ENCODE data around the gene ERI3.

The ERI3 gene

GRCh38 chr1:44348061-44348485 lies 7.0 kb downstream of the ERI3 start:
- peak; percentile 76 for DNase-seq (ENCODE audit: low spot score)

- DNase-seq (ENCODE audit: low spot score): peak; percentile 28
Measured at GRCh38 chr1:44347280-44347679, 7.8 kb downstream of the ERI3 start.

GRCh38 chr1:44346878-44347277 lies 8.2 kb downstream of the ERI3 start:
- DNase-seq (ENCODE audit: low spot score): peak; percentile 32

- peak; percentile 83 for DNase-seq (ENCODE audit: low spot score)
Measured at GRCh38 chr1:44346184-44346583, 8.9 kb downstream of the ERI3 start.

GRCh38 chr1:44345187-44345775 lies 9.8 kb downstream of the ERI3 start:
- DNase-seq (ENCODE audit: low spot score): no peak

- DNase-seq (ENCODE audit: low spot score): no peak
Measured at GRCh38 chr1:44339731-44340130, 15.3 kb downstream of the ERI3 start.

GRCh38 chr1:44338136-44338535 lies 16.9 kb downstream of the ERI3 start:
- DNase-seq (ENCODE audit: low spot score): no peak

GRCh38 chr1:44336668-44337067 lies 18.4 kb downstream of the ERI3 start:
- DNase-seq (ENCODE audit: low spot score): no peak

GRCh38 chr1:44334968-44335367 lies 20.1 kb downstream of the ERI3 start:
- DNase-seq (ENCODE audit: low spot score): no peak

DNA sequence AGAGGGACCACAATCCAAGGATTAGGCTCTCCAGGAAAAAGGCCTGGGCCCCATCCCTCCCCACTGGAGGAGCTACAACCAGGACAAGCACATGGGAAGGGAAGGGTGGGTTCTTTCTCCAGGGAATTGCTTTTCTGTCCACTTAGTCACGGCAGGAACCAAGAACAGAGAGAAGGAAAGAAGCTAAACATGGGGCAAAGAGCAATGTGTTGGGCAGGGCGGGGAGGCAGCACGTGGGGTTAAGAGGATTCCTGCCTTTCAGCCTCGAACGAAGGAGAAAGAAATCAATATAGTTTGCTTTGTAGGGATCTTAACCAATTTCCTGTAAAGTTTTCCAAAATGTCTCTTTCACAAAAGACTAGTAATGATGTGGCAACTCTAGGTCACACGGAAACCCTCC lies 21.7 kb downstream of the ERI3 start:
- DNase-seq (ENCODE audit: low spot score): no peak

DNA sequence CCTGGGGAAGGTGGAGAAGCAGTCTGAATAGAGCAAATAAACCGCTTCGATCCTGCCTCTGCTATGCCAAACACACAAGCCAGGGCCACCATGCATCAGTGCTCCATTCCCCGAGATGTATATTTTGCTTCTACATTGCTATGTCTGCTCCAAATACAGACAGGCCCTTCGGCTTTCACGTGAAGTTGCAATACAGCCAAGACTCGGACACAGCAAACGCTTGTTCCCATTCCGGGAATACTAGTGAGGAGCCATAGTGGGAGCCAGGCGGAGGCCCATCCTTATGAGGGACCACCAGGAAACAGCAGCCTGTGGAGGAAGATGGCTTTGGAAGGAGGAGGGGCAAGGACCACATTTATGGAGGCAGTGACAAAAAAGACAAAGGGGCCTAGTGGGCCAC lies 22.6 kb downstream of the ERI3 start:
- DNase-seq (ENCODE audit: low spot score): peak; percentile 41

DNA sequence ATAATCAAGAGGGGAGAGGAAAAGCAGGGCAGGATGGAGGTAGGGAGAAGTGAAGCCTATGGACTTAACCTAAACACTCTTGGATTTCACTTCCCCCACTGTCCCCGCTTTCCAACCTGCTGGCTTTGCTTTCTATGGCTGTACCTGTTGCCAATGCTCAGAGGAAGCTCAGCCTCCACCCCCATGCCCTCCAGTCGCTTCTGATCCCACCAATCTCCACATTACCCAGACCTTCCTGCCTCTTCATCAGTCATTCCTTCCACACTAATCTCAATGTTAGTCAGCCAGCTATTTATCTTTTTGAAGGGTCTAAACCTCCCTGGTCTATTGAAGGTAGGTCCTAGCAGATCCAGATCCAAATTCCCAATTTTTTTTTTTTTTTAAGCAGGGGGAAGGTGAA lies 24.1 kb downstream of the ERI3 start:
- no peak for DNase-seq (ENCODE audit: low spot score)

DNA sequence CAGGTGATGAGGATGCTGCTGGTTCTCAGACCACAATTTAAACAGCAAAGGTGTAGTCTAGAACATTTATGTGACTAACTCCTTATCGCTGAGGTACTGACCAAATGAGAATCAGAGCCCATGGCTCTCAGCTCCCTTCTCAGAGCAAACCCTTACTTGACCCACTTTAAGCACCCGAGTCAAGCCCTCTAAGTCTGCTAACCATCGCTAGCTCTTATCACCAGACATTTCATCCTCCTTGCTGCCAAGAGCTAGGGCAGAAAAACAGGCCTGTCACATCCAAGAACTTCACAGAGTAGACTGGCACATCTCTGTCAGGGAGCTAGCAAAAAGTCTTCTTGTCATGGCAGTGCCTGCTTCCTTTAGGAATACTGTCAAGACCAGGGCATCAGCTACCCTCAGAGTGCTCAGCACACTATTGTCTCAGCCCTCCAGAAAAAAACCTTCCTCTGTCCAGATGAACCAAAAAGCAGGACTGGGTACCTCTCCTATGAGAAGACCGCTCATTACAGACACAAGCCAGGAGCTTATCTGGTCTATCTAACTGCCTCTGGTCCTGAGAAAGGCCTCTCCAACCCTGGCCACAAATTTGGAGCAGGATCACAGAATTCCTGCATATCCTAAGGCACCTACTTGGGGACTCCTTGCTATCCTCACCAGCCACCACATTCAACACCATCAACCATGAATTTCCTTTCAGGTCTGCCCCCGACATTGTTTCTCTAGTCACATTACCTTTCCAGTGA lies 26.2 kb downstream of the ERI3 start:
- no peak for DNase-seq (ENCODE audit: low spot score)

- peak; percentile 11 for DNase-seq (ENCODE audit: low spot score)
Measured at GRCh38 chr1:44327679-44328491, 27.2 kb downstream of the ERI3 start.

DNA sequence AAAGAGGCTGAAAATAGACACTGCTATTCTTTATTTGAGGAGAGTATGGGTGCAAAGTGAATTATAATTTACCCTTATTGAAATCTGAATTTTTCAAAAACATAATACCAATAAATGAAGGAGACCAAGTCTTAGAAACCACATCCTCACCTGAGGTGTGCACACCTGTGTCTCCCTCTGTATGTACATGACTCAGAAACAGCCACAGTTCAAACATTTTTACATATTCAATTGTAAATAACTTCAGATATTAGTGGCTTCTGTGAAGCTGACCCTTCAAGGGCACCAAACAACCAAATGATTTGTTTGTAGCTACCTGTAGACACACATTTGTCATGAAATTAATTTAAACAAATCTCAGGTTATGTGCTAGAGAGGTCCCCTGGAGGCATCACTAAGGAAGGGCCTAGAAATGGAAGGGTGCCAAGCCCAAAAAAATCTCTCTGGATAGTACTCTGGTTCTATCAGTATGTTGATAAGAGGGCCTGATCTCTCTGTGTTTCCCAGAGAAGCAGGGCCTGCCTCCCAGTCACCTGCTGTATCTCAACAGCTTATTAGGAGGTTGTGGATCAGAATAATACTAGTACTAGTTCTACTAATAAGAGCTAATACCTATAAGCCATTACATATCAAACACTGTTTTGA lies 28.1 kb downstream of the ERI3 start:
- DNase-seq (ENCODE audit: low spot score): no peak

DNA sequence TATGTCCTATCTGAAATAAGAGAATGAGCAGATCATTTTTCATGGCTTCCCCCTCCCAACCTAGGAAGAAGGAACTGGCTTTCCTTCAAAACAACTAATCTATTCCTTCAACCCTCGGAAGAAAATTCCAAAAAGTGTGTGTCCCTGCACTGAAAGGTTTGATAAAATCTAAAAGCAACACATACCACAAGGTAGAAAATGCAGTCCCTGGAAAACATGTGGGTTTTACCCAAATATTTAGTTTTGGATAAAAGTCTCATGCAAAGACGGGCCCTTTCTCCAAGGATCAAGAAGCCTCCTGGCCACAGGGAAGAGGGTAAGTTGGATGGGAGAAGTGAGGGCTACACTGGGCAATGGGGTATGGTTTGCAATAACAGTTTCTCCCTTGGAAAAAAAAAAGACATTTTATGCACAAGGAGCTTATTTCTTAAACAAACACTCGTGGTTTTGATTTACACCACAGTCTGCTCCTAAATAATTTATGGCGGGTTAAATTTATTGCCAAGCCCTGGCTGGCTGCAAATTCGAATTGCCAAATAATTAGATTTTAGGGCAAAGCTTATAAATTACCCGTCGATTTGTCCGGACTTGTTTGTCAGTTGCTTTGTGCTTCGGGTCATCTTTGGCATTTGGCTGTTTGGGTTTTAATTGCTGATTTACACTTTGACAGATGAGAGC lies 28.9 kb downstream of the ERI3 start:
- no peak for DNase-seq (ENCODE audit: low spot score)

DNA sequence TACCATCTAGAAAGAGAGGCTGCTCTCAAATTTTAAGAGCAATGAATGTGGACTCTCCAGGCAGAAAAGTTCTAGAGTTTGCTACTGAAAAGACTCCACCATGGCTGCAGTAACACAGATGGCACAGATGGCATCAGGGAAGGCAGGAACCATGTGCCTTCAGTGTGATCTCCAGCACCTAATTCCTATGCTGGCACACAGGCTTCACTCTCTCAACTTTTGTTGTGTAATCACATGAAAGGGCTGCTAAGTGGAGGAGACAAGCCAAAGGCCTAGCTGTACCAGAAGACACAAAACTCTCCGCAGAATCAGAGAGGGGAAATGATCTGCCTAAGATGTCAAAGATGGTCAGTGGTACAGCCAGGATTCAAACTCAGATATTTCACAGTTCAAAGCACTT lies 31.1 kb downstream of the ERI3 start:
- DNase-seq (ENCODE audit: low spot score): no peak

GRCh38 chr1:44322367-44322766 lies 32.7 kb downstream of the ERI3 start:
- DNase-seq (ENCODE audit: low spot score): no peak

DNA sequence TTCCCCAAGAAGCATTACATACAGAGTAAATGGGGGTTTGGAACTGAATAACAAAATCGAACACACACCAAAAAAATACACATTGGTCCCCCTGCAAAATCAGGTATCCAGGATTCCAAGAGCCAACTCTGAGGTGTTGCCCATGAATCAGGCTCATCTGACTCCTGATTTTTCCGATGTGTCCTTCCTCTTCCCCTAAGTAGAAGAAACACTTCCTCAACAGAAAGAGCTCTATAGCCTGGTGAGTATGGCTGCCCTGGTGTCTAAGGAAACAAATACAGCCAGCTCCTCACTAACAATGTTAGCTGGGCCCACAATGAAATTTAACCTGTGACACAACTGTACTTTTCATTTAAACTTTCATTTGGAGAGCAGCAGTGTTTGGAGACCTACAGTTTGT lies 33.6 kb downstream of the ERI3 start:
- no peak for DNase-seq (ENCODE audit: low spot score)

DNA sequence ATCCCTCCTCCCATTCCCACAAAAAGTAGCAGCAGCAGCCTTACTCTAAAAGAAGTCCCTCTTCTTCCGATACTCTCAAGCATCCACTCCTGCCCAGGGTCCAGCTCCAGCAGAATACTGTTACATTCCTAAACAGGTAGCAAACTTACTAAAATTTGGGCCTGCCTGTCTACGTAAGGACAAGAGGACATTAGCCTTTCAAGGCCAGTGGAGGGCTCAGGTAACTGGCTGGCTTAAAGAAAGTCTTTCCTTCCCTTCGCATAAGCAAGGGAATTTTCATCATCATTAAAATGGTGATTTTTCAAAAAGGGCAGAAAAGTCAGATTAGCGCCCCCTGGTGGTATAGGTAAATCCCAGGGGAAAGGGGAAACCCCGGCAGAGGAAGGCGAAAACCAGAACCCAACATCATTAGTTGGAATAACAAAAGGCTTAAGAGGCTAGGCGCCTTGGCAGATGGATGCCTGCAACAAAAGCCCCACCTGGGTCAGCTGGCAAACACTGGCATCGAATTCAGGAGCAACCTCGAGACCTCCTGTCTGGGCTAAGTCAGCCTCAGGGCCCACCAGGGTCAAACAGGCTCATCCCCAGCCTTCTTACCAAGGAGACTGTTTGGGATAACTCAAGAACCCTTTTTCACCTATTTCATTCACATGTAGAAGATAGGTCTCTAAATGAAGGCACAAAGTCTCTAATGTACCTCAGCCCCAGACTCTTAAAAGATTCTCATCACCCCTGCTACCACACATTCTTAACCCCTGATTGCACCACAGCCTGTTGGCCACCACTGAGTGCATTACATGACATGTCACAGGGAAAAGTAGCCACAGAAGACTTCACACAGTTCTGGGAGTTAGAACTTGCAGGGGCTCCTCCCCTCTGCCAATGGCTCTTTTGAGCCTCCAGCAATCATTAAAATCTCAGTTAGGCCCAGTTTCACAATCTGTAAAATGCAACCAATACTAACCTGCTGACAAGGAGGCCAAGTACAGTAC lies 36.7 kb downstream of the ERI3 start:
- DNase-seq (ENCODE audit: low spot score): no peak

Measured in pons (tissue), 1 donor.